ENCODE results near the gene KCTD16. TPM values are rescaled to one million over a fixed set of nuclear protein-coding genes. Genes with fewer than 3 reads are reported as not detected.

KCTD16 gene
- total RNA-seq, 1 experiment from 2014 or later = 0.64 TPM

- Histone ChIP-seq H3K9me3 (ENCODE audit: control insufficient read depth in 1 of 2, insufficient read depth in 1 of 2, low read depth in 1 of 2, low read length in 2 of 2) (no peaks in the 10 kb centered on the region), H3K79me2 (ENCODE audit: insufficient read depth, low read length) (no peaks in the 10 kb centered on the region), H3K27ac (ENCODE audit: low read depth, low read length) (no peak overlapping the region), H3K9me2 (ENCODE audit: insufficient read depth) (no peaks in the 10 kb centered on the region), H3K4me3 (replicated peaks in 1 of 2; ENCODE audit: low read depth in 1 of 2, low read length in 2 of 2) (no peak overlapping the region), H3K4me2 (ENCODE audit: low read length) (no peak overlapping the region), H3K9ac (ENCODE audit: low read length) (no peak overlapping the region), H3K27me3 (ENCODE audit: insufficient read depth, low read length) (peaks cover 3% of the 10 kb centered on the region; the same call in 1 of the 2 replicates), H3K36me3 (ENCODE audit: control insufficient read depth in 1 of 2, insufficient read depth in 2 of 2, low read length in 2 of 2) (no peaks in the 10 kb centered on the region), H3K4me1 (ENCODE audit: control insufficient read depth in 1 of 2, insufficient read depth in 2 of 2, low read length in 2 of 2) (no peaks in the 10 kb centered on the region), H4K20me1 (ENCODE audit: insufficient read depth) (no peaks in the 10 kb centered on the region), H2AFZ (ENCODE audit: low read depth, low read length, poor library complexity, severe bottlenecking) (no peak overlapping the region)
- POLR2A ChIA-PET = no interaction called here
- CTCF ChIA-PET = no interaction called here
- DNase-seq (ENCODE audit: low read depth, low spot score) = no peak
- ATAC-seq = no peak
- TF ChIP-seq CEBPB (IDR thresholded peaks at IDR 0.05; ENCODE audit: low read depth) (no peak), RAD21 (IDR thresholded peaks at IDR 0.05; ENCODE audit: low read depth) (no peak), JUND (IDR thresholded peaks at IDR 0.05) (no peak), FOSL1 (IDR thresholded peaks at IDR 0.05; ENCODE audit: low read depth) (no peak), EGR1 (IDR thresholded peaks at IDR 0.05; ENCODE audit: low read depth) (no peak)
- BruUV-seq (replicated peaks) = no TSS peak
- intact Hi-C loops (cut with micrococcal nuclease) = no loop called here
- RAD21 ChIA-PET (ENCODE audit: low non-redundant PET in 1 of 2, low total read pairs in 2 of 2, uncharacterized antibody in 2 of 2, unreplicated experiment in 2 of 2) = no interaction called here
Observed at GRCh38 chr5:144416196-144416595, 245.5 kb downstream of the KCTD16 start.

- H3K9ac ChIP-seq (ENCODE audit: low read length) = no peak overlapping the region
- H4K20me1 ChIP-seq (ENCODE audit: insufficient read depth) = no peaks in the 10 kb centered on the region
- no peaks in the 10 kb centered on the region for H3K36me3 ChIP-seq (ENCODE audit: control insufficient read depth in 1 of 2, insufficient read depth in 2 of 2, low read length in 2 of 2)
- ChIA-PET CTCF (no interaction called here), RAD21 (ENCODE audit: low non-redundant PET in 1 of 2, low total read pairs in 2 of 2, uncharacterized antibody in 2 of 2, unreplicated experiment in 2 of 2) (no interaction called here), POLR2A (no interaction called here)
- TF ChIP-seq ZBTB33 (IDR thresholded peaks at IDR 0.05; ENCODE audit: extremely low read depth, insufficient replicate concordance, low read length) (no peak), MAX (IDR thresholded peaks at IDR 0.05) (no peak)
- no peak overlapping the region for H3K4me3 ChIP-seq (replicated peaks in 1 of 2; ENCODE audit: low read depth in 1 of 2, low read length in 2 of 2)
- no peak for DNase-seq (ENCODE audit: low read depth, low spot score)
- no peaks in the 10 kb centered on the region for H3K79me2 ChIP-seq (ENCODE audit: insufficient read depth, low read length)
- H2AFZ ChIP-seq (ENCODE audit: low read depth, low read length, poor library complexity, severe bottlenecking) = no peak overlapping the region
- H3K9me2 ChIP-seq (ENCODE audit: insufficient read depth) = no peaks in the 10 kb centered on the region
- H3K27ac ChIP-seq (ENCODE audit: low read depth, low read length) = no peak overlapping the region
- no peaks in the 10 kb centered on the region for H3K9me3 ChIP-seq (ENCODE audit: control insufficient read depth in 1 of 2, insufficient read depth in 1 of 2, low read depth in 1 of 2, low read length in 2 of 2)
- no peaks in the 10 kb centered on the region for H3K4me1 ChIP-seq (ENCODE audit: control insufficient read depth in 1 of 2, insufficient read depth in 2 of 2, low read length in 2 of 2)
- ATAC-seq = no peak
- H3K4me2 ChIP-seq (ENCODE audit: low read length) = no peak overlapping the region
- no TSS peak for BruUV-seq (replicated peaks)
- intact Hi-C loops (cut with micrococcal nuclease) = no loop called here
- no peaks in the 10 kb centered on the region; the same call in 1 of the 2 replicates for H3K27me3 ChIP-seq (ENCODE audit: insufficient read depth, low read length)
Observed at GRCh38 chr5:144418719-144419118, 248.0 kb downstream of the KCTD16 start.

All from HCT116 (cell line).